Stimulated activated CD8-positive, alpha-beta memory T cell treated with anti-CD3 and anti-CD28 coated beads, Interleukin-7, amount 100 ng/mL, for 24 hours (primary cell): ENCODE results near the gene ISY1.
"Not testable (repeated sequence)": the region's sequence is repeated elsewhere in the genome, so short reads cannot be mapped to it uniquely, and the experiment has no call there.

ENCODE experiments used
- DNase-seq: peaks from one replicate; pipeline ENCODE4 v3.0.0-alpha.2; 2020; ENCODE audit warnings: low read depth

ISY1 gene

GRCh38 chr3:129166579-129167332 lies 5.9 kb upstream of the ISY1 start:
- DNase-seq = no peak

DNA sequence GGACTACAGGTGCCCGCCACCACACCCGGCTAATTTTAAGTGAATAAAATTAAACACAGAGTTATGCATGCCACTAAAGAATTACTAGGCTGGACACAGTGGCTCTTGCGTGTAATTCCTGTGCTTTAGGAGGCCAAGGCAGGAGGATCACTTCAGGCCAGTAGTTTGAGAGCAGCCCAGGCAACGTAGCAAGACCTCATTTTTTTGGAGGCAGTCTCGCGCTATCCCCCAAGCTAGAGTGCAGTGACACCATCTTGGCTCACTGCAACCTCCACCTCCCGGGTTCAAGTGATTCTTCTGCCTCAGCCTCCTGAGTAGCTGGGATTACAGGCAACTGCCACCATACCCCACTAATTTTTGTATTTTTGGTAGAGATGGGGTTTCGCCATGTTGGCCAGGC lies 4.7 kb upstream of the ISY1 start:
- not testable (repeated sequence) for DNase-seq

DNA sequence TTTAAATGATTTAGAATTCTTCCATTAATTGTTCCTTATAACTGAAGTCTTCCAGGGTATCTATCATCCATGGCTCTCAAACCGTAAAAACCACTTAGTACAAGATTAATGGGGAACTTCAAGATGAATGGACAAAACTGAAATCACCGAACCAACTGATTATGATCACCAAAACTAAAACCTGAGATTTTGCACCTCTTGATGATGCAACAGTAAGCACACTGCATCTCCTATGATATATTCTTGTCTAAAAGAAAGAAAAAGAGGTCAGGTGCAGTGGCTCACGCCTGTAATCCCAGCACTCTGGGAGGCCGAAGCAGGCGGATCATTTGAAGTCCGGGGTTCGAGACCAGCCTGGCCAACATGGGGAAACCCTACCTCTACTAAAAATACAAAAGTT lies 3.6 kb upstream of the ISY1 start:
- DNase-seq = no peak

DNA sequence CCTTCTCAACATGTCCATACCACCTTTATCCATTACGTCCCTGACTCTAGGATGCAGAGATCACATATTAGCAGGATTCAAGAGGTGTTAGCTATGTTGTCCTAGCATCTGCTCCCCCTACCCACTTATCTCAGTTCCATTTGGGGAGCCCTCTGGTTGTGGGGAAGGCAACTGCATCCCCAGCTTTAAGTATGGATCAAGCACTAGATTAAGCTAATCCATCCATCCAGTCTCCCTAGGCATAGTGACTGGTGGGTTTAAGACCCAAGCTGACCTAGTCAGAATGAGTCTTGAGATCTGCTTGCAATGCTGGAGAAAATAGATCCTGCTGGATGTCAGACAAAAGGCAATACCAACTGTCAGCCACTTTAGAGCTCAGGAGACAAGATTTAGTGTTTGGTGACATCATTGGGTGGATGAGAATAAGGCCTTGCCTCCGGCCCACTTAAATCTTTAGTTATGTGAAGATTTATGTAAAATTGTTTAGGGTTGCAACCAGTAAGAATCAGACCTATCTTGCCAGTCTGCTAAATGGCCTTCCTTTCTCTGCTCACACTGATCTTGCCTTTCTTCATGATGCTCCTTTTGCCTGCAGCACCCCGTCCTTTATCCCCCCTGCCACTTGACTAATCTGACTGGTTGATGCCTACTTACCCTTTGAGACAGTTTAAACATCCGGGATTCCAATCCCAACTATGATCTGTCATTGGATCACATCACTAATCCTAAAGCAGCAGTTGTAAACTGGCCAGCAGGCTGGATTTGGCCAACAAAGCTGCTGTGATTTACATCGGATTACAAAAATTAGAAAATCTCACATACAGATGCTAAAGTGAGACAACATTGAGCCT lies 2.1 kb upstream of the ISY1 start:
- no peak for DNase-seq

GRCh38 chr3:129161860-129162271 lies 1.0 kb upstream of the ISY1 start:
- DNase-seq = no peak

- no peak for DNase-seq
These were observed 16.1 kb downstream of the ISY1 start for GRCh38 chr3:129144786-129145185.

GRCh38 chr3:129141011-129141410 lies 19.9 kb downstream of the ISY1 start:
- DNase-seq = not testable (repeated sequence)

DNA sequence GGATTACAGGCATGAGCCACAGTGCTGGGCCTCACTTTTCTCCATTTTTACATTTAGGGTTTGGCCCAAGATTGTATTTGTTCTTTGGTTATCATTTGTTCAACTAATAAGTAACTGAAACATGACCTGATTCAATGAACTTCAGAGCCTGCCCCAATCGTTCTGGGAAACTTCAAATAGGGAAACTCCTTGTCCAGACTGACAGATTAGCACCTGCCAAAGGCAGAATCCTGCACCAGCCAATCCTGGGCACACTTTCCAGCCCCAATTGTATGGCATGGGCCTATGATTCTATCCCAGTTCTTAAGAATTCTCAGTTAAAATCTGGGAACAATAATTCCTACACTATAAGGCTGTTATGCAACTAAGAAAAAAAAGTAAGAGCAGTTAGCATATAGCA lies 21.0 kb downstream of the ISY1 start:
- DNase-seq = no peak

- not testable (repeated sequence) for DNase-seq
These were observed 24.6 kb downstream of the ISY1 start for GRCh38 chr3:129136275-129136674.

GRCh38 chr3:129132097-129132866 lies 28.6 kb downstream of the ISY1 start:
- no peak for DNase-seq

- DNase-seq = no peak
These were observed 29.3 kb downstream of the ISY1 start for GRCh38 chr3:129131465-129132088.

DNA sequence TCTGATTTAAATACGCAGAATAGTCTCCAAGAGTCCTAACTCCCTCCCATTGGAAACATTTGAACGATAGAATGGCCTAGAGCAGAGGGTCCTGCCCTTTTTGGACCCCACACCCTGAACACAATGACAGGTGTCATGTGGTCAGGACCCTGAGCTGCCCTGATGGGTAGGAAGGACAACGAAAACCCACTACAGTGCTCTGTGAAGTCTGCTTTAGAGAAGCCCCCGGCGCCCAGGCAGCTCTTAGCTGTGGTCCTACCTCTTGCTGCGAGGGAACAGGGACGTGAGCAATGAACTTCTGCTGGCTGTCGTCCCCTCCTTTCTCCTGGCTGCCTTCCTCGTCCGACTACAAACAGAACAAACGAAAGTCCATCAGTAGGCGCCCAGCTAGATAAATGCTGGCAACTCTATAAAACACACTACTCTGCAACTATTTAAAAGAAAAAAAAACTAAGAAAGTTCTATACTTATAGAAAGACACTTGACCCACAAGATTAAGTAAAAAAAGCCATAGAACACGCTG lies 30.5 kb downstream of the ISY1 start:
- DNase-seq = no peak

DNA sequence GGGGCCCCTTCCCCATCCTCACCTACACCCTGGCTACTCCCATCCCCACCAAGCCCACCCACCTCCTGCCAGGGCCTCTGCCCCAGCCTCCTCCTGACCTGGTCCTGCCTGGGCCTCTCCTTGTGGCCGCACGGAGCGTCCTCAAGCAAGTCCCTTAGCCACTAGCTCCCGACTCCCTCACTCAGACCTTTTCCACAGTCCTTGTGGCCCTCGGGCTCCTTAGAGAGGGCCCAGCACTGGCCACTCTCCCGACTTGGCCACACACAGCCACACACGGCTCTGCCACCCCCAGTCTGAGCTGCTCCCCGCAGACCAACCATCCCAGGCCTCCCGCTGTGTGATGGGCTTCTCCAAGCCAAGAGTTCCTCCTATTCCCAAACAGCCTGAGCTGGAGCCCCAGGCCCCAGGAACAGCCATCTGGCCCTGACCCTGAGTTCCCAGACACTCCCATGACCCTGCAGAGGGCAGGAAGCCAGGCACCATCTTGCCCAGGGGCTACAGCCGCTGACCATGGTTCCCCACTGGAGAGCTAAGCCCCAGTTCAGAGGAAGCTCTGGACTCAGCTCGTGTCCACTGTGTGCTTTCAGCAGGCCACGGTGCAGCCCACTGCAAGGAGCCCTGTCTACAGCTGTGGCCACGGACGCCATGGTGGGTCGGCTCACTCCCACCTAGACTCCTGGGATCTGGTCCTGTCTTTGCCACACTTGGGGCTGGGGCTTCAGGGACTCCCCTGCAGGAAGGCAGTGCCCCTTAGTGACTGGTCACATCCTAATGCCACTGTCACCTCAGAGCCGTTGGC lies 32.3 kb downstream of the ISY1 start:
- no peak for DNase-seq

GRCh38 chr3:129126726-129127280 lies 34.1 kb downstream of the ISY1 start:
- no peak for DNase-seq

GRCh38 chr3:129123314-129124060 lies 37.4 kb downstream of the ISY1 start:
- DNase-seq = no peak

DNA sequence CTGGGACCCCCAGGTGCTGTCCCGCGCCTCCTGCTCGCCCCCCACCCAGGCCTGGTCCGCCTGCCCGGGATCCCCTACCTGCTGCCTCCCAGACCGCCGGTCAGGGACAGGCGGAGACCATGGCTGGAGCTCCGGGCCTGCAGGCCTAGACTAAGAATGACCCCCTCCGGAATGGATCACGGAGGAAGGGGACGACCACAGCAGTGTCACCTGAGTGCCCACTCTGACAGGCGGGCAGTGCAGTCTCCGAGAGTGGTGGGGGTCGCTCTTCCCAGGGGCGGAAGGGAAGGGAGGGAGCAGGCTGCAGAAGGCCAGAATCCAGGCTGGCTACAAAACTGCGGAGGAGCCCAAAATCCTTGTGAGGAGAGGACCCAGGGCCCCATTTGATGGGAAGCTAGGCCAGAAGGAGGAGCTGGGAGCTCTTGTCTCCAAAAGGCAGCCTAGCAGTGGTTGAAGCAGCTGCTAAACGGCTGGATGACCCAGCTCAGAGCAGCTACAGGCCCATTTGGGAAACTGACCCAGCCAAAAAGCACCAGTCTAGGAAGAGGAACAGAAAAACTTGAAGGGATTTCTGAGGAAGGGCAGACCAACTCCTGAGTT lies 38.4 kb downstream of the ISY1 start:
- no peak for DNase-seq

GRCh38 chr3:129121792-129122411 lies 39.0 kb downstream of the ISY1 start, which contains the start of gene RAB43:
Gene RAB43 (minus strand): TSS chr3:129121804. CDS start chr3:129121489, 315 bp downstream.
- DNase-seq = peak; percentile 73

- DNase-seq = peak; percentile 27
These were observed 39.7 kb downstream of the ISY1 start for GRCh38 chr3:129121016-129121791.
